Astrocyte of the hippocampus (primary cell): ENCODE measurements around the gene MAU2.

Experiments
- DNase-seq: peaks from one replicate; pipeline ENCODE4 v3.0.0; 2011; ENCODE audit warnings: low read depth, low spot score

The MAU2 gene, protein sequence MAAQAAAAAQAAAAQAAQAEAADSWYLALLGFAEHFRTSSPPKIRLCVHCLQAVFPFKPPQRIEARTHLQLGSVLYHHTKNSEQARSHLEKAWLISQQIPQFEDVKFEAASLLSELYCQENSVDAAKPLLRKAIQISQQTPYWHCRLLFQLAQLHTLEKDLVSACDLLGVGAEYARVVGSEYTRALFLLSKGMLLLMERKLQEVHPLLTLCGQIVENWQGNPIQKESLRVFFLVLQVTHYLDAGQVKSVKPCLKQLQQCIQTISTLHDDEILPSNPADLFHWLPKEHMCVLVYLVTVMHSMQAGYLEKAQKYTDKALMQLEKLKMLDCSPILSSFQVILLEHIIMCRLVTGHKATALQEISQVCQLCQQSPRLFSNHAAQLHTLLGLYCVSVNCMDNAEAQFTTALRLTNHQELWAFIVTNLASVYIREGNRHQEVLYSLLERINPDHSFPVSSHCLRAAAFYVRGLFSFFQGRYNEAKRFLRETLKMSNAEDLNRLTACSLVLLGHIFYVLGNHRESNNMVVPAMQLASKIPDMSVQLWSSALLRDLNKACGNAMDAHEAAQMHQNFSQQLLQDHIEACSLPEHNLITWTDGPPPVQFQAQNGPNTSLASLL

GRCh38 chr19:19320361-19321140, at the start of gene MAU2, which contains the start of gene SUGP1:
TSS of gene MAU2 (plus strand) at chr19:19320829. CDS start at chr19:19320860, 31 bp downstream.
TSS of gene SUGP1 (minus strand) at chr19:19320509. CDS start at chr19:19320496, 13 bp downstream.
- peak; percentile 96 for DNase-seq

DNA sequence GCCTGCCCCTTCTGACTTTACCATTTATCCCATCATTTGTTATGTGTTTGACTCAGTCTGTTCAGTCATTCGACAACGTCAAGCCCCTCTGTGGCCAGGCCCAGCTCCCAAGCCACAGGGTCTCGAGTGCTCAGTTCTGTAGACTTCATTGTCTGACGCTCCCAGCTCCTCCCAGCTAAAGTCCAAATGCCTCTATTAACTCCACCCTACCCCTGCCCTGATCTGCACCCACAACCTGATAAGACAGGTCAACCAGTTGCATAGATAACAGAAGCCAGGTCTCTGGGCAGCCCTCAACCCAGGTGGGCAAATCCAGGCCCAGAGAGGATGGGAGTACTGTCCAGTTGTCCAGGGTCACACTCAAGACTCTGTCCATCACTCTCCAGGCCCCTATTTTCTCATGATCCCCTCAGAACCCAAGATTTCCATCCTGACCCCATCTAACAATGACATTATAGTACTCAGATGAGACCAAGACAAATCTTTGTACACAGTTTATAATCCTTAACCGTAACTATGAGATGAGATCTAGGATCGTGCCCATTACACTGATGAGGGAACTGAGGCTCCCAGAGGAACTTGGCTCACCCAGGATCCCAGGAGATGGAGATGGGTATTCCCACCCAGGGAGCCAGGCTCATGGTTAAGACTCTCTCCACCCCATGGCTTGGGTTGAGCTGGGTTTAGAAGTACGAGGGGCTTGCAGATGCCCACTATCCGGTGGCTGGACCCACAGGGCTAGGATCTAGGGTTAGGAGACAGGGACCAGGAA, 48.6 kb upstream of the MAU2 start:
- DNase-seq, result no peak

GRCh38 chr19:19274146-19274545, 46.5 kb upstream of the MAU2 start:
- no peak for DNase-seq

DNA sequence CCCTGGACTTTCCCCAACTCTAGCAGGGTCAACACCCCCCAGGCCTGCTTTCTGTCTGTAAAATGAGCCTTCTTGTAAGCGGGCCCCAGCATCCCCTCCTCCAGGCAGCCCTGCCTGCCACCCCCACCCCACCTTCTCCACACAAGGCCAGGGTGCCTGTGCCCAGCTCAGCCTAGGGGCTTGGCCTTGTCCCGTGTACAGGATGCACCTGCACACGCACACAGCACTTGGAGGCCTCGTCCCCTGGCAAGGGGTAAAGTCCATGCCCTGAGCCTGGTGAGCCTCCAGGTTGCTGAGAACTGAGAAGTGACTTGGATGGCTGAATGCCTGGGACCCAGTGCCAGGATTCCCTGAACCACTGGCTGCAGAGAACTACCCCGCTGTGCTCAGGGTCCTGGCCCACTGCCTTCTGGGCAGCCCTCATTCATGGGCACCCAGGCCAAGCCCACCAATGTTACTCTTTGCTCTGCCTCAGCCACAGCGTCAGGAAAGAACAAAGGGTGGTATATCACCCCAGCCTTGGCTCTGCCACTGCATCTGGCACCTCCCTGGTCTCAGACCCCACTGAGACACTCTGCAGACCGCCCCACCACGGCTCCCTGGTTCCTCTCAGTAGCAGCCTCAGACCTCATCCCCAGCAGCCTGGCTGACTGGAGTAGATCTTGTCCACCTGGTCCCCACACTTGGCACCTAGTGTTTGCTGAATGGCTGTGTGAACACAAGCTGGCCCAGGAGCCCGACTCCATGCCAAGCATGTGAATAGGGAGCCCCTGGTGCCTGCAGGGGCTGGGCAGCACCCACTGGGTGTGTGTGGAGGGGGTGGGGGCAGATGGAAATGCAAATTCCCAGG, 45.7 kb upstream of the MAU2 start:
- DNase-seq, result no peak

GRCh38 chr19:19276386-19276785, 44.2 kb upstream of the MAU2 start:
- DNase-seq, result peak; percentile 81

- DNase-seq, result no peak
Observed at GRCh38 chr19:19276851-19277250, 43.8 kb upstream of the MAU2 start.

DNA sequence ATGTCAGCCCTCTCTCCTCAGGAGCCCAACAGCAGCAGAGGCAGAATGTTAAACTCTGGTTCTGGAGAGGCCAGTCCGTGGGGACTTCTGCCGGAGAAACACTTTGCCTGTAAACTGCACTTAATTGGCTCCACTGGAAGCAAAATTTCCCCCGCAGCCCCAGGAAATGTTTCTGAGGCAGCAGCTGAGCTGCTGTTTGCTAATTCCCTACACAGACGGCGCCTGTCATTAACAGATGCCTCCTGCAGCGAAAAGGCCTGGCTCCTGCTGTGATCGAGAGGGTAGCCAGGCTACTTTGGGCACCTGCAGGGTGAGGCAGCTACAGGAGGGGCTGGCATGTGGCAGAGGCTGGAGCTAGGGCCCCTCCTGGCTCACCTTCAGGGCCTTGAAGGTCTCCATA, 42.3 kb upstream of the MAU2 start:
- no peak for DNase-seq

DNA sequence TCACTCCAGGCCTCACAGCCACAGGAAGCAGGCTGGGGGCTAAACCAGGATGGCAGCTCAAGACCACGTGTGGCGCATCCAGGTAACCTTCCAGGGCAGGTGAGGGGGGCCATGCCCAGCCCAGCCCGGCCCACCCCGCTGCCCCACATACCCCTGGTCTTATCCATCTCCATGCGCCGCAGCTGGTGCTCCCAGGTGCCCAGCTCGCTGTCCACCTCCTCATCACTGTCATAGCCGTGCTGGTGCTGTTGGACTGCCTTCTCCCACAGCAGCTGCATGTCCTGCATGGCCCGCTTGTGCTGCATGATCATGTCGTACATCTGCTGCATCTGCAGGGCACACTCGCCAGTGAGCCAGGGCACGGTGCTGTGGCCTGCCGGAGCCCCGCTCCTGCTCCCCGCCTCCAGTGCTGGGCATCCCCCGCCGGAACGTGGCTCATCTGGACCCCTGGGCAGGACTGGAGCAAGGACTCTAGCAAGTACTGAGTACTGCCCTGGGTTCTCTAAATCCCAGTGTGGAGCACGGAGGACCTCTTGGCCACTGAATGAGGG, 41.5 kb upstream of the MAU2 start:
- no peak for DNase-seq

DNA sequence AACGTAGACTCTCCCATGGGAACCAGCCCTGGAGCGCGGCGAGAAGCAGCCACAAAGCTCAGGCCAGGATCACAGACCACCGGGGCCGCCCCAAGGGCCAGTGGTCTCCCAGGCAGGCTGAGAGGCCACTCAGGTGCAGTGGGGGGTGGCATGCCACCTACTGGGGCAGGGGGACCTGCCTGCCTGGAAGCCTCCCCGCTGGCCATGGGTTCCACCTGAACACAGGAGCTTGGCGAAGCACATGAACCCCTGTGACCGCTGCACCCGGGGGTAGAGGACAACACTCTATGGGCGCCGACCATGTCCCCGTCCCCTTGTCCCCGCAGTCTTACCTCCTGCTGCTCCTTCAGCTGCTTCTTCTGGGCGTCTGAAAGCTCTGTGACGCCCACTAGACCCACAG, 40.8 kb upstream of the MAU2 start:
- no peak for DNase-seq

DNA sequence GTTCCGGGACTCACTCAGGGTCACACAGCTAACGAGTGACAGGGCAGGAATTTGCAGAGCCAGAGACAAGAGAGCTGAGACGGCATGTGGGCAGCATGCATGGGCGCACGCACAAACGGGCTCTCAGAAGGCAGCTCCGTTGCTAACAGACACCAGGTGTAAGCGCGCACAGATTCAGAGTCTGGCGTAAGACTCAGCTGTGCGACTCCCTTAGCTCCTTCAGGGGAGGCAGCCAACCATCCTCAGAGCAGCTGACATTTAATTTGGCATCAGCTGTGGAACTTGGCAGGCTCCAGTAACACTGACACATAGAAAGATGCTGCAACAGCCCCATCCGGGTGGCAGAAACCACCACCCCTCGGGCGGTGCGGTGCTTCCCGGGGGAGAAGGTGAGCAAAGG, 40.1 kb upstream of the MAU2 start:
- no peak for DNase-seq

GRCh38 chr19:19285686-19286085, 34.9 kb upstream of the MAU2 start:
- no peak for DNase-seq

- no peak for DNase-seq
Observed at GRCh38 chr19:19292607-19293006, 28.0 kb upstream of the MAU2 start.

DNA sequence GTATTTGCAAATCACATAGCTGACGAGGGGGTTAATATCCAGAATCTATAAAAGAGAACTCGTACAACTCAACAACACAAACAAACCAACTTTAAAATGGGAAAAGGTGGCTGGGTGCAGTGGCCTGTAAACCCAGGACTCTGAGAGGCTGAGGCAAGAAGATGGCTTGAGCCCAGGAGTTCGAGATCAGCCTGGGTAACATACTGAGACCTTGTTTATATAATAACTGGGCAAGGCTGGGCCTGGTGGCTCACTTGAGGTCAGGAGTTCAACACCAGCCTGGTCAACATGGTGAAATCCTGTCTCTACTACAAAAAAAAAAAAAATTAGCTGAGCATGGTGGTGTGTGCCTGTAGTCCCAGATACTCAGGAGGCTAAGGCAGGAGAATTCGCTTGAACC, 25.7 kb upstream of the MAU2 start:
- no peak for DNase-seq

GRCh38 chr19:19296953-19297689, 23.5 kb upstream of the MAU2 start:
- no peak for DNase-seq

DNA sequence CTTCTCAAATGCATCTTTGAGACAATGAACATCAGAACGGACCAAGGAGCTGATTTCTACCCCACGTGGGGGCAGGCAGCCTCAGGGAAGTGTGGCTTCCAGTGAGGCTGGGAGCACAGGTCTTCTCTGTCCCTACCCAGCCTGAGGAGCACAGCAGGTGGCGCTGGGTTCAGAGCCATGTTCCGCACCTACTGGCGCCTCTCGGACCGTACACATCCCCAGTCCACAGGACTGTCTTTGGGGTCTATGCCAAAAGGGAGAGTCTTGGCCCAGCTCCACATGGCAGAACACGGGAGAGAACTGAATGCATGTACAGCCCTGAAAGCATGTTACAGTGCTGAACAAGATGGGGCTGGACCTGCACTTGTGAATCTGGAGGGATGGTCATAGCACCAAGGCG, 22.9 kb upstream of the MAU2 start:
- no peak for DNase-seq

DNA sequence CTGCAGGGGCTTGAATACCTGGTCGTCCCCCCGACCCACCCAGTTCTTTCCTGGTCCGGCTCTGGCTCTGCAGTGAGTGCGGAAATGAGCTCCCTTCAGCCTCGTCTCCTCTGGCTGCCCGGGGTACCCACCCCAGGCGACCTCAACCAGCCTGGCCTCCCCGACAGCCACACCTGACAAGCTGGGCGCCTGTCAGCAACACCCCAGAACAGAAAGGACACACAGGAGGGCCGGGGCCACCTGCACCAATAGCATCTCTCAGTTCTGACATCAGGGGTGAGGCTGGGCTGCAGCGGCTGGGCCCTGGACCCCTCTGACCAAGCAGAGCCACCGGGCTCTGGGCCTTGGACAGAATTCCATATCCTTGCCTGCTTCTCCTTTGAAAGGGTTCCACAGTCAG, 20.0 kb upstream of the MAU2 start:
- DNase-seq, result no peak

GRCh38 chr19:19303411-19303810, 17.2 kb upstream of the MAU2 start:
- no peak for DNase-seq

DNA sequence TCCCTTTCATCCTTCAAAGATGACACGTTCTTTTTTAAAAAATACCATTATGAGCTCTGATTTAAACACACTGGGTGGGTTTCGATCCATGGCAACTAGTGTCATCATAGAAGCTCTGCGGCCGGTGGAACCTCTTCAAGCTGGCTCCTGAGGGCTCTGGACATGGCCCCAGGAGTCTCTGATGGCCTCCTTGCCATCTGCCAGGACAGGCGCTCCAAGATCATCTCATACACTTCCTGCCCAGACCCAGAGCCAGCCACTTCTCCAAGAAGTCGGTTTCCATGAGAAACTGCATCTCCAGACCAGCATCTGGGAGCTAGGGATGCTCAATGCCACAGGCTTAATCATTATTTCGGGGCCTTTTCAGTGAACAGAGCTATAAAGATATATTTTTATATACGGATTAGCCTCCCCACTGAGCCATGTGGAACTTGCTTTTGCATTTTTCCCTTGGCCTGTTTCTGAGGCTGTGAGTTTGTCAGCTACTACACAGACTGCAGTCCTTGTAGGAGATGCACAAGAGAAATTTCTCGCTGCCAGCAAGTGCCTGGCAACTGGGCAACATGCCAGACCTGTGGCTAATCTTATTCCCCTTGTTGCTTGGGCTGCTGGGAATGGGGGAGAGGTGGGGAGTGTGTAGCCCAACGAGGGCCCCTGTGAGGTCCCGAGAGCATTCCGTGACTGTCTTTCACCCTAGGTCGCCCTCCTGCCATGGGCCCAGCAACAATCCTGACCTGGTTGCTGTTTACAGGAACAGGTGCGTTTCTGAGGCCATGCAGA, 16.3 kb upstream of the MAU2 start:
- DNase-seq, result peak; percentile 76

DNA sequence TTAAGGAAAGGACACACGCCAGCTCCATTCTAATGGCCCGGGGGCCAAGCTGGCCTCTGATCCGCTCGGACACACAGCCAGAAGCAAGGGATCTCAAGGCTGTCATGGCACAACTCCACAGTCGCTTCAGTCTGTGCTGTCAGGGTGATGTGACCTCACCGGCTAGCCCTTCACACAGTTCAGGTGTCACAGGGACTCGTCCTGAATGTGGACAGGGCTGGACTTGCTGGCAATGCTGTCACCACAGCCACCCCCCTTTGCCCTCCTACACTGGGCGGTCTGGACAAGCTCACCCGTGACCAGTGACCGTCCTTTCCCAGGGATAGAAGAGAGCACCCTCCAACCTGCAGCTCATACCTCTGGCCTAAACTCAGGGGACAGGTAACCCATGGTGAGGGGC, 15.6 kb upstream of the MAU2 start:
- no peak for DNase-seq
